Small intestine (tissue), 16 donors: ENCODE data around the gene SH2D1B. TPM values are rescaled to one million over a fixed set of nuclear protein-coding genes. Genes with fewer than 3 reads are reported as not detected.
A peak's percentile ranks its signal among the peaks of the same experiment; 100 is the strongest.
"Not testable (repeated sequence)": the region's sequence is repeated elsewhere in the genome, so short reads cannot be mapped to it uniquely, and the experiment has no call there.

Experiments
- DNase-seq, 2 donors: peaks; one replicate each; pipeline versions ENCODE4 v3.0.0 to v3.0.0-alpha.2; 2013
- FAIRE-seq: peaks from 2 replicates; lab custom pipeline; 2012; peaks lifted over from hg19 to GRCh38; lab: Jason Lieb, UNC
- H3K27ac ChIP-seq, 3 donors: one replicate each; pipeline ENCODE4 v1.5.1; 2013; ENCODE audit warnings: low read length in 2 of 3, mild to moderate bottlenecking in 2 of 3, control low read depth in 1 of 3, inconsistent platforms in 1 of 3, low read depth in 1 of 3, moderate library complexity in 1 of 3
- H3K27me3 ChIP-seq, 3 donors: one replicate each; pipeline ENCODE4 v1.6.1; 2013; ENCODE audit warnings: low read length in 3 of 3, inconsistent platforms in 1 of 3; ENCODE audit not compliant: control insufficient read depth in 3 of 3, insufficient read depth in 3 of 3
- H3K36me3 ChIP-seq, 3 donors: one replicate each; pipeline ENCODE4 v1.6.1; 2013; ENCODE audit warnings: low read length in 3 of 3, inconsistent platforms in 1 of 3, low read depth in 1 of 3, mild to moderate bottlenecking in 1 of 3, moderate library complexity in 1 of 3; ENCODE audit not compliant: control insufficient read depth in 3 of 3, insufficient read depth in 2 of 3
- H3K4me1 ChIP-seq, 3 donors: one replicate each; pipeline ENCODE4 v1.6.1; 2013; ENCODE audit warnings: low read length in 2 of 3, inconsistent platforms in 1 of 3, low read depth in 1 of 3, mild to moderate bottlenecking in 1 of 3, moderate library complexity in 1 of 3; ENCODE audit not compliant: control insufficient read depth in 3 of 3, insufficient read depth in 2 of 3
- H3K4me3 ChIP-seq, 3 donors: one replicate each; pipeline ENCODE4 v1.5.1; 2013; ENCODE audit warnings: low read length in 3 of 3, control low read depth in 1 of 3, inconsistent platforms in 1 of 3, low read depth in 1 of 3, mild to moderate bottlenecking in 1 of 3, moderate library complexity in 1 of 3
- H3K9me3 ChIP-seq, 2 donors: one replicate each; pipeline ENCODE4 v1.6.1; 2013; ENCODE audit warnings: low read depth in 1 of 2, low read length in 1 of 2; ENCODE audit not compliant: control insufficient read depth in 2 of 2, insufficient read depth in 1 of 2
- WGBS, 3 donors: extraction: QIAGEN DNeasy Blood & Tissue Kit; methylation state at CpG; one replicate each; pipeline ENCODE4 v1.1.7; 2013; 5-methylcytosine and 5-hydroxymethylcytosine counted together
- long read RNA-seq, 10 donors: transcript quantifications; one replicate each; lab custom pipeline, GENCODE V29; 2026
- polyA plus RNA-seq, 4 donors: library from polyadenylated mRNA; stranded (reverse) in 3 of 4; unstranded in 1 of 4; fragments of 200-250 nt in 3 of 4; fragments of 120-200 nt in 1 of 4; gene quantifications; one replicate each; pipeline versions ENCODE4 v1.2.1 to v1.2.3, GENCODE V29; 2013
- donor health status: healthy with polysubstance abuse.
- donor health status: control.
- donor health status: control.
- donor health status: Bipolar disorder and iron deficiency.
- donor health status: healthy.

Gene SH2D1B, protein sequence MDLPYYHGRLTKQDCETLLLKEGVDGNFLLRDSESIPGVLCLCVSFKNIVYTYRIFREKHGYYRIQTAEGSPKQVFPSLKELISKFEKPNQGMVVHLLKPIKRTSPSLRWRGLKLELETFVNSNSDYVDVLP
- polyA plus RNA-seq: 1 to 10 TPM in 2 of 4 donors, under 1 TPM in 2; 0.33 to 2.0 (median 1.0) TPM
- long read RNA-seq, donor 1: 0 reads
- long read RNA-seq, donor 2: 0 reads
- long read RNA-seq, donor 3: 0 reads
- long read RNA-seq, donor 4: 0 reads
- long read RNA-seq, donor 5: 0 reads
- long read RNA-seq, donor 6, partial matches to known transcripts: 0 of 1 reads
- long read RNA-seq, donor 6, other reads (novel, unspliced or antisense): 0 of 1 reads
- long read RNA-seq, donor 7: 0 reads
- long read RNA-seq, donor 8: 0 reads
- long read RNA-seq, donor 9: 0 reads
- long read RNA-seq, donor 10: 0 reads

DNA sequence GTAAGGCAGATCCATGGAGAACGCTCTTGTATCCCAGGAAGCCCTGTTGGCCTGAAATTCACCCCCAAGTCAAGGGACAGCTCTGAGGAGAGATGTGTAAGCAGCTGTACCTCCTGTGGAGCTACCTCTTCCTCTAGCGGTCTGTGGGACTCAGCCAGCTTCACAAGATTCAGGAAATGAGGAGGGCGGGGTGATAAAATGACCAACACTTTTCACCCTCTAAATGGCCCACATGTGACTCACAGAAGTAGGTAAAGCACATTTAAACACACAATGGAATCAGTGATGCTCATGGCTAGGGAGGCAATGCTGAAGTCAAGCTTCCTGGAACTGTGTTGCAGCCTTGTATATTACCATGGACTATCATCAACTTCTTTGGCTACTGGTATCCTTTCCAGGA is at the start of gene SH2D1B:
SH2D1B (minus strand) TSS at position 135 of the 400 bp plus-strand sequence; CDS start at position 15, 120 bp downstream.
- H3K9me3 ChIP-seq: peaks cover 0 to 3% of the 10 kb centered on the region in 2 donors
- DNase-seq (no peak), FAIRE-seq (no peak)
- no peak within 1 kb of the TSS for H3K27ac ChIP-seq
- WGBS, 3 donors: 83 to 88% (median 85%) methylated on average over 3 of the region's 3 CpGs
- H3K4me3 ChIP-seq: no peak within 1 kb of the TSS
- H3K27me3 ChIP-seq: no peaks in the 10 kb centered on the region
- no peaks in the 10 kb centered on the region for H3K36me3 ChIP-seq
- H3K4me1 ChIP-seq: no peaks in the 10 kb centered on the region

DNA sequence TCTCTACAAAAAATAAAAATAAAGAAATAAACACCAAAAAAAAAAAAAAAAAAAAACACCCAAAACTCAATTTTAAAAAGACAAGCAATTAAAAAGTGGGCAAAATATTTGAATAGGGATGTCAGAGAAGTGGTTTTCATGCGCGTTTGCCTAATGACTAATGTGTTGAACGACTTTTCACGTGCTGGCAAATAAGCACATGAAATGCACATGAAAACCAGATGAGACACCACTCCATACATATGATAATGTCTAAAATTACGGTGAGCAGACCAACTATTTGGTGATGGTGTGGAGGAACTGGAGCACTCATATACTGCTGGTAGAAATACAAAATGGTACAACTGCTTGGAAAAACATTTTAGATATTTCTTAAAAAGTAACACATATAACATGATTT is 46.3 kb upstream of the SH2D1B start:
- FAIRE-seq: no peak
- Histone ChIP-seq H3K9me3 (no peaks in the 10 kb centered on the region), H3K27ac (no peak overlapping the region), H3K4me3 (no peak overlapping the region), H3K4me1 (no peaks in the 10 kb centered on the region), H3K27me3 (no peaks in the 10 kb centered on the region), H3K36me3 (no peaks in the 10 kb centered on the region)
- 87 to 94% (median 90%) methylated on average over 5 of the region's 5 CpGs for WGBS, 3 donors
- DNase-seq: no peak

DNA sequence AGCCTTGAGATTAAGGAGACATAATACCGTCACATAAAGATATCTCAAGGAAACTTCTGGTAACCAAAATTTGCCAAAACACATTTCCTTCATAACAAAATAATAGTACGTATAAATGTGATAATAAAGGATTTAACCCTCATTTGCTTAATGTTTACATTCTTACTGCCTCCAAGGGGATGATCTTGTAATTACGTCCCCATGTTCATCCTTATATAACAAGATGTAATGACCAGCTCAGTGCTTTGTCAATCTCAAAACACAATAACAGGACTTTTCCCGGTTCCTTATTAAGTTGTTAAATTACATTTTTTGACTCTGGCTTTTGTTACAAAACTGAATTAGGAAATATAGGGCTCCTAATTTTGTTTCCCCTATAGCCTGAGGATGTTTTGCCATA is 44.4 kb upstream of the SH2D1B start:
- DNase-seq (no peak), FAIRE-seq (no peak)
- H3K4me3 ChIP-seq: no peak overlapping the region
- no peaks in the 10 kb centered on the region for H3K9me3 ChIP-seq
- H3K27me3 ChIP-seq: no peaks in the 10 kb centered on the region
- no peaks in the 10 kb centered on the region for H3K4me1 ChIP-seq
- 81 to 86% (median 82%) methylated on average over 4 of the region's 4 CpGs for WGBS, 3 donors
- no peak overlapping the region for H3K27ac ChIP-seq
- no peaks in the 10 kb centered on the region for H3K36me3 ChIP-seq

DNA sequence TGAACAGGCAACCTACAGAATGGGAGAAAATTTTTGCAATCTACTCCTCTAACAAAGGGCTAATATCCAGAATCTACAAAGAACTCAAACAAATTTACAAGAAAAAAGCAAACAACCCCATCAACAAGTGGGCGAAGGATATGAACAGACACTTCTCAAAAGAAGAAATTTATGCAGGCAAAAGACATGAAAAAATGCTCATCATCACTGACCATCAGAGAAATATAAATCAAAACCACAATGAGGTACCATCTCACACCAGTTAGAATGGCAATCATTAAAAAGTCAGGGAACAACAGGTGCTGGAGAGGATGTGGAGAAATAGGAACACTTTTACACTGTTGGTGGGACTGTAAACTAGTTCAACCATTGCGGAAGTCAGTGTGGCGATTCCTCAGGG is 42.4 kb upstream of the SH2D1B start:
- not testable (repeated sequence) for H3K9me3 ChIP-seq, H3K4me3 ChIP-seq, FAIRE-seq, H3K36me3 ChIP-seq, H3K4me1 ChIP-seq, DNase-seq, H3K27ac ChIP-seq, H3K27me3 ChIP-seq
- WGBS, 3 donors: 97 to 100% (median 98%) methylated on average over 1 of the region's 3 CpGs

DNA sequence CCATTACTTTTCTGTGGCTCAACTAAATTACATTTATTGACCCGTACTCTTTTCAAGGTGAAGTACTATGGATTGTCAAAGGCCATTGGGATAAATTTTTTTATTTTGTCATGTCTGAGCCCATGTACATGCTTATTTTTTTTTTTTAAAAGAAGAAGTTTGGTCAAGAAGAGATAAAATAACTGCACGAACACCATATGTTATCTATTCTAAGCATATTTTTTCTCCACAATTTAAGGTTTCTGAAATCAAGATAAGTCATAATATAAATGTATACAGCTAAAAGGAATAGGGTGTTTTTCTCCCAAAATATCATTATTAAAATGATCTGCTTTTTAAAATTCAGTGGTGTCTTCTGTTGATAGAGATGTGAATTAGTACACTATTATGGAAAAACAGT is 35.0 kb upstream of the SH2D1B start:
- Histone ChIP-seq H3K4me3 (no peak overlapping the region), H3K27me3 (peaks cover 0 to 5% (median 0%) of the 10 kb centered on the region in 3 donors), H3K9me3 (no peaks in the 10 kb centered on the region), H3K4me1 (no peaks in the 10 kb centered on the region), H3K36me3 (no peaks in the 10 kb centered on the region), H3K27ac (no peak overlapping the region)
- WGBS, 3 donors: 84 to 90% (median 90%) methylated on average over 2 of the region's 2 CpGs
- FAIRE-seq: no peak
- no peak for DNase-seq

DNA sequence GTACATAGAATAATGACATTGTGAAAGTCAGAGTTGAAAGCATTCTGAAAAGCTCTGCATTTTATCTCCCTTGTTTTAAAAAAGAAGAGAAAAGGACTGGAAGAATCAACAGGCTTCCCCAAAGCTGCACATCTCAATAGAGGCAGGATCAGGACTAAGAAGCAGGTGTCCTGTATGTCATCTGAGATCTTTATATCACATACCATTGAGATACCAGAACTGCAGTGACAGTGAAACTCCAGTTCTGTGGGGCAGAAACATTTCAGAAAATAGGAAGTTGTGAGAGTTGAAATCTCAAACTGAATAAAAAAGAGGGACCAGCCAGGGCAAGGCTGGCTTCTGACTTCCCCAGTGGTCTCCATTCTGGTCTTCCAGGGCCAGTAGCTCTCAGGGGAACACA is 33.0 kb upstream of the SH2D1B start:
- H3K27ac ChIP-seq: no peak overlapping the region
- H3K4me3 ChIP-seq: no peak overlapping the region
- FAIRE-seq (no peak), DNase-seq (no peak)
- no peaks in the 10 kb centered on the region for H3K36me3 ChIP-seq
- H3K4me1 ChIP-seq: no peaks in the 10 kb centered on the region
- H3K9me3 ChIP-seq: no peaks in the 10 kb centered on the region
- peaks cover 0 to 8% (median 0%) of the 10 kb centered on the region in 3 donors for H3K27me3 ChIP-seq

DNA sequence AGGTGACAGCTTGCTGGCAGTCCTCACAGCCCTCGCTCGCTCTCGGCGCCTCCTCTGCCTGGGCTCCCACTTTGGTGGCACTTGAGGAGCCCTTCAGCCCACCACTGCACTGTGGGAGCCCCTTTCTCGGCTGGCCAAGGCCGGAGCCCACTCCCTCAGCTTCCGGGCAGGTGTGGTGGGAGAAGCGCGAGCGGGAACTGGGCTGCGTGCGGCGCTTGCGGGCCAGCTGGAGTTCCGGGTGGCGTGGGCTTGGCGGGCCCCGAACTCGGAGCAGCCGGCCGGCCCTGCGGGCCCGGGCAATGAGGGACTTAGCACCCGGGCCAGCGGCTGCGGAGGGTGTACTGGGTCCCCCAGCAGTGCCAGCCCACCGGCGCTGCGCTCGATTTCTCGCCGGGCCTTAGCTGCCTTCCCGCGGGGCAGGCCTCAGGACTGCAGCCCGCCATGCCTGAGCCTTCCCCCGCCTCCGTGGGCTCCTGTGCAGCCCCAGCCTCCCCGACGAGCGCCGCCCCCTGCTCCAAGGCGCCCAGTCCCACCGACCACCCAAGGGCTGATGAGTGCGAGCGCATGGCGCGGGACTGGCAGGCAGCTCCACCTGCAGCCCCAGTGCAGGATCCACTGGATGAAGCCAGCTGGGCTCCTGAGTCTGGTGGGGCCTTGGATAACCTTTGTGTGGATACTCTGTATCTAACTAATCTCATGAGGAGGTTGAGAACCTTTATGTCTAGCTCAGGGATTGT is 21.2 kb upstream of the SH2D1B start:
- not testable (repeated sequence) for H3K27ac ChIP-seq, DNase-seq, H3K27me3 ChIP-seq, H3K36me3 ChIP-seq, H3K4me3 ChIP-seq, H3K9me3 ChIP-seq, H3K4me1 ChIP-seq, FAIRE-seq
- WGBS, 3 donors: 92 to 97% (median 94%) methylated on average over 31 to 42 of the region's 47 CpGs

DNA sequence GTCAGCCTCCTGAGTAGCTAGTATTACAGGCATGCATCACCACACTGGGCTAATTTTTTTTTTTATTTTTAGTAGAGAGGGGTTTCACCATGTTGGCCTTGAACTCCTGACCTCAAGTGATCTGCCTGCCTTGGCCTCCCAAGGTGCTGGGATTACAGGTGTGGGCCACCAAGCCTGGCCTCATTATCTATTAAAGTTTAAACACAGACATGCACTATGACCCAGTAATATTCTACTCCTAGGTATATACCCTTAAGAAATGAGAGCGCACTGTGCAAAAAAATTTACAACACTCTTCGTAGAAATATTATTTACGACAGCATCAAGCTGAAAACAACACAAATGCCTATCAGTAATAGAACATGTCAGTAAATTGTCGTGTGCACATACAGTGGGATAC is 18.6 kb upstream of the SH2D1B start:
- no peaks in the 10 kb centered on the region for H3K9me3 ChIP-seq
- H3K27me3 ChIP-seq: no peaks in the 10 kb centered on the region
- no peak overlapping the region for H3K27ac ChIP-seq
- 60 to 81% (median 74%) methylated on average over 4 of the region's 4 CpGs for WGBS, 3 donors
- H3K4me3 ChIP-seq: no peak overlapping the region
- no peaks in the 10 kb centered on the region for H3K4me1 ChIP-seq
- DNase-seq (peak in 1 of 2 donors; percentile 7), FAIRE-seq (no peak)
- no peaks in the 10 kb centered on the region for H3K36me3 ChIP-seq
